HG03520 (cell line): ENCODE results near the gene MAP3K20.
"Not testable (repeated sequence)": the region's sequence is repeated elsewhere in the genome, so short reads cannot be mapped to it uniquely, and the experiment has no call there.

ENCODE experiments used
- ATAC-seq: cut with Tn5 transposase; IDR thresholded peaks from one replicate; pipeline ENCODE4 v1.9.1; 2021; ENCODE audit warnings: mild to moderate bottlenecking, moderate library complexity; ENCODE audit not compliant: unreplicated experiment

Gene MAP3K20

GRCh38 chr2:173226899-173227698, 151.5 kb downstream of the MAP3K20 start:
- no peak for ATAC-seq

- no peak for ATAC-seq
Observed at GRCh38 chr2:173229086-173229485, 153.4 kb downstream of the MAP3K20 start.

- no peak for ATAC-seq
Observed at GRCh38 chr2:173230181-173230580, 154.5 kb downstream of the MAP3K20 start.

GRCh38 chr2:173231042-173231441, 155.4 kb downstream of the MAP3K20 start:
- ATAC-seq, result no peak

- no peak for ATAC-seq
Observed at GRCh38 chr2:173231465-173231864, 155.8 kb downstream of the MAP3K20 start.

GRCh38 chr2:173232956-173233744, 157.5 kb downstream of the MAP3K20 start:
- ATAC-seq, result no peak

- no peak for ATAC-seq
Observed at GRCh38 chr2:173235947-173236803, 160.5 kb downstream of the MAP3K20 start.

- no peak for ATAC-seq
Observed at GRCh38 chr2:173238385-173238784, 162.7 kb downstream of the MAP3K20 start.

- no peak for ATAC-seq
Observed at GRCh38 chr2:173238831-173239230, 163.2 kb downstream of the MAP3K20 start.

- ATAC-seq, result peak; percentile 97
Observed at GRCh38 chr2:173239644-173240043, 164.0 kb downstream of the MAP3K20 start.

- no peak for ATAC-seq
Observed at GRCh38 chr2:173240083-173240482, 164.4 kb downstream of the MAP3K20 start.

- no peak for ATAC-seq
Observed at GRCh38 chr2:173241643-173242042, 166.0 kb downstream of the MAP3K20 start.

GRCh38 chr2:173247156-173247555, 171.5 kb downstream of the MAP3K20 start:
- ATAC-seq, result no peak

GRCh38 chr2:173248381-173248780, 172.7 kb downstream of the MAP3K20 start:
- no peak for ATAC-seq

GRCh38 chr2:173249661-173250641, 174.3 kb downstream of the MAP3K20 start:
- no peak for ATAC-seq

- ATAC-seq, result no peak
Observed at GRCh38 chr2:173251225-173251624, 175.6 kb downstream of the MAP3K20 start.

- ATAC-seq, result no peak
Observed at GRCh38 chr2:173252581-173252980, 176.9 kb downstream of the MAP3K20 start.

GRCh38 chr2:173254659-173255058, 179.0 kb downstream of the MAP3K20 start:
- ATAC-seq, result no peak

- ATAC-seq, result no peak
Observed at GRCh38 chr2:173258701-173259100, 183.1 kb downstream of the MAP3K20 start.

GRCh38 chr2:173262356-173262755, 186.7 kb downstream of the MAP3K20 start:
- ATAC-seq, result not testable (repeated sequence)
